Measurements from ENCODE around the gene MYO18B.

The MYO18B gene

GRCh38 chr22:25853501-25854284, 111.7 kb downstream of the MYO18B start:
- no peak for DNase-seq

- DNase-seq: no peak
Observed at GRCh38 chr22:25869771-25870170, 127.8 kb downstream of the MYO18B start.

- no peak for DNase-seq
Observed at GRCh38 chr22:25874327-25874726, 132.3 kb downstream of the MYO18B start.

GRCh38 chr22:25875461-25875860, 133.5 kb downstream of the MYO18B start:
- no peak for DNase-seq

- no peak for DNase-seq
Observed at GRCh38 chr22:25876871-25877270, 134.9 kb downstream of the MYO18B start.

- DNase-seq: no peak
Observed at GRCh38 chr22:25878933-25879332, 136.9 kb downstream of the MYO18B start.

- no peak for DNase-seq
Observed at GRCh38 chr22:25880524-25880923, 138.5 kb downstream of the MYO18B start.

GRCh38 chr22:25881210-25881755, 139.3 kb downstream of the MYO18B start:
- DNase-seq: no peak

GRCh38 chr22:25882360-25882759, 140.4 kb downstream of the MYO18B start:
- no peak for DNase-seq

GRCh38 chr22:25883482-25884033, 141.6 kb downstream of the MYO18B start:
- no peak for DNase-seq

- DNase-seq: no peak
Observed at GRCh38 chr22:25884121-25884520, 142.1 kb downstream of the MYO18B start.

GRCh38 chr22:25888399-25889054, 146.5 kb downstream of the MYO18B start:
- DNase-seq: no peak

GRCh38 chr22:25890651-25891050, 148.7 kb downstream of the MYO18B start:
- no peak for DNase-seq

- no peak for DNase-seq
Observed at GRCh38 chr22:25892678-25893077, 150.7 kb downstream of the MYO18B start.

- DNase-seq: no peak
Observed at GRCh38 chr22:25895678-25896077, 153.7 kb downstream of the MYO18B start.

- DNase-seq: no peak
Observed at GRCh38 chr22:25896098-25896497, 154.1 kb downstream of the MYO18B start.

- no peak for DNase-seq
Observed at GRCh38 chr22:25896592-25896991, 154.6 kb downstream of the MYO18B start.

GRCh38 chr22:25898707-25899365, 156.8 kb downstream of the MYO18B start:
- DNase-seq: no peak

GRCh38 chr22:25899566-25899965, 157.6 kb downstream of the MYO18B start:
- no peak for DNase-seq

GRCh38 chr22:25900390-25900789, 158.4 kb downstream of the MYO18B start:
- DNase-seq: no peak

GRCh38 chr22:25900880-25901279, 158.9 kb downstream of the MYO18B start:
- DNase-seq: no peak

GRCh38 chr22:25902402-25902801, 160.4 kb downstream of the MYO18B start:
- DNase-seq: no peak

GRCh38 chr22:25903294-25903693, 161.3 kb downstream of the MYO18B start:
- DNase-seq: no peak
